ENCODE results near the gene CD72.
"Not testable (repeated sequence)": the region's sequence is repeated elsewhere in the genome, so short reads cannot be mapped to it uniquely, and the experiment has no call there.

GRCh38 chr9:35645736-35646135, 27.5 kb upstream of the CD72 start:
- not testable (repeated sequence) for TF ChIP-seq POLR2A, CTCF (IDR thresholded peaks at IDR 0.05)

Data from esophagus squamous epithelium (tissue), 4 donors.